Endothelial cell of umbilical vein (primary cell): ENCODE data around the gene BCAR1. TPM values are rescaled to one million over a fixed set of nuclear protein-coding genes. Genes with fewer than 3 reads are reported as not detected.

Source experiments
- BruUV-seq: library from RNA; stranded (reverse); fragments of 400-500 nt; replicated peaks from 2 replicates; lab custom pipeline; 2021; lab: Mats Ljungman, UMichigan
- CTCF ChIA-PET: fragments of 300-600, 350-600 bp; sonication (Branson Sonifier 250); formaldehyde crosslinking; loops from one replicate; lab custom pipeline; 2021; ENCODE audit warnings: antibody characterized with exemption, inconsistent platforms; lab: Charles Lee
- POLR2A ChIA-PET: fragments of 300-600, 350-600 bp; sonication (Branson Sonifier 250); formaldehyde crosslinking; loops from one replicate; lab custom pipeline; 2021; ENCODE audit warnings: antibody characterized with exemption, inconsistent platforms; lab: Charles Lee
- DNase-seq: peaks from one replicate; pipeline ENCODE4 v3.0.0-alpha.2; 2011; ENCODE audit warnings: low read depth, low spot score
- FAIRE-seq: peaks from 2 replicates; lab custom pipeline; 2011; peaks lifted over from hg19 to GRCh38; lab: Jason Lieb, UNC
- H2AFZ ChIP-seq: 2 replicates; pipeline ENCODE4 v1.6.0; 2012; ENCODE audit warnings: low read depth, low read length, control low read depth, inconsistent platforms
- H3K27ac ChIP-seq: 2 replicates; pipeline ENCODE4 v1.5.1; 2011; ENCODE audit warnings: low read depth, mild to moderate bottlenecking, control low read depth, low read length, moderate library complexity; ENCODE audit not compliant: insufficient read depth
- H3K27me3 ChIP-seq, 2 experiments: 2 replicates each; pipeline versions ENCODE4 v1.6.0 to v1.6.1; 2011; ENCODE audit warnings: low read length in 2 of 2, mixed read lengths in 1 of 2; ENCODE audit not compliant: control insufficient read depth in 2 of 2, insufficient read depth in 2 of 2
- H3K36me3 ChIP-seq, 2 experiments: 2 replicates in 1 of 2; 3 replicates in 1 of 2; pipeline ENCODE4 v1.5.1; 2011; ENCODE audit warnings: low read length in 2 of 2, mild to moderate bottlenecking in 1 of 2, moderate library complexity in 1 of 2; ENCODE audit not compliant: control insufficient read depth in 2 of 2, insufficient read depth in 2 of 2; ENCODE audit errors: extremely low read depth in 1 of 2
- H3K4me1 ChIP-seq: 3 replicates; pipeline ENCODE4 v1.5.1; 2011; ENCODE audit warnings: mild to moderate bottlenecking, low read length; ENCODE audit not compliant: control insufficient read depth, insufficient read depth; ENCODE audit errors: extremely low read depth
- H3K4me2 ChIP-seq: 2 replicates; pipeline ENCODE4 v1.6.1; 2011; ENCODE audit warnings: low read length, control low read depth, mixed read lengths; ENCODE audit not compliant: insufficient read depth
- H3K4me3 ChIP-seq, 3 experiments: fragments of 200-600 bp in 1 of 3; sonication (generic), shearing (Covaris generic) in 1 of 3; replicated peaks in 1 of 3; 2 replicates each; pipeline ENCODE4 v1.5.1; 2011 to 2016; ENCODE audit warnings: control low read depth in 3 of 3, low read length in 3 of 3, mild to moderate bottlenecking in 2 of 3, inconsistent platforms in 1 of 3, low read depth in 1 of 3, moderate library complexity in 1 of 3; ENCODE audit not compliant: insufficient read depth in 1 of 3
- H3K79me2 ChIP-seq: 2 replicates; pipeline ENCODE4 v1.6.0; 2012; ENCODE audit warnings: low read length, inconsistent platforms; ENCODE audit not compliant: control insufficient read depth, insufficient read depth
- H3K9ac ChIP-seq: replicated peaks from 2 replicates; pipeline ENCODE3; 2011; ENCODE audit warnings: low read length, control low read depth; ENCODE audit not compliant: insufficient read depth; ENCODE audit errors: extremely low read depth
- H3K9me1 ChIP-seq: replicated peaks from 3 replicates; pipeline ENCODE4 v1.6.0; 2011; ENCODE audit warnings: mild to moderate bottlenecking, low read length; ENCODE audit not compliant: control insufficient read depth, insufficient read depth; ENCODE audit errors: extremely low read depth
- H3K9me3 ChIP-seq: replicated peaks from 2 replicates; pipeline ENCODE4 v1.5.1; 2012; ENCODE audit warnings: low read length, inconsistent platforms; ENCODE audit not compliant: control insufficient read depth, insufficient read depth
- H4K20me1 ChIP-seq: replicated peaks from 2 replicates; pipeline ENCODE3; 2011; ENCODE audit warnings: mild to moderate bottlenecking, low read length; ENCODE audit not compliant: control insufficient read depth, insufficient read depth; ENCODE audit errors: extremely low read depth
- CTCF ChIP-seq, 2 donors: IDR thresholded peaks; 1 replicate in 1 of 2; 2 replicates in 1 of 2; pipeline ENCODE4 v1.5.1; 2011; ENCODE audit warnings: low read length in 2 of 2, mild to moderate bottlenecking in 2 of 2, moderate library complexity in 2 of 2, control low read depth in 1 of 2, inconsistent platforms in 1 of 2, low read depth in 1 of 2; ENCODE audit not compliant: insufficient read depth in 1 of 2; ENCODE audit errors: extremely low read depth in 1 of 2
- EZH2 ChIP-seq: IDR thresholded peaks from 2 replicates; pipeline ENCODE4 v1.6.1; 2012; ENCODE audit warnings: borderline replicate concordance, low read depth, mild to moderate bottlenecking, moderate library complexity, low read length, inconsistent platforms; ENCODE audit not compliant: severe bottlenecking
- FOS ChIP-seq: IDR thresholded peaks from 2 replicates; pipeline ENCODE4 v1.6.1; 2011; ENCODE audit warnings: mild to moderate bottlenecking, low read length, moderate library complexity, borderline replicate concordance; ENCODE audit not compliant: insufficient read depth
- GATA2 ChIP-seq: IDR thresholded peaks from 2 replicates; pipeline ENCODE4 v1.7.0; 2011; ENCODE audit warnings: low read depth, mild to moderate bottlenecking, moderate library complexity, mixed read lengths, low read length; ENCODE audit not compliant: insufficient read length, insufficient read depth
- JUN ChIP-seq: IDR thresholded peaks from 2 replicates; pipeline ENCODE4 v1.6.1; 2011; ENCODE audit warnings: borderline replicate concordance, low read depth; ENCODE audit not compliant: insufficient read length, insufficient read depth
- POLR2A ChIP-seq: IDR thresholded peaks from 2 replicates; pipeline ENCODE4 v1.6.1; 2012; ENCODE audit warnings: low read depth, mild to moderate bottlenecking, control low read depth, low read length
- POLR2AphosphoS5 ChIP-seq: IDR thresholded peaks from 2 replicates; pipeline ENCODE4 v1.6.1; 2012; ENCODE audit warnings: low read depth, mild to moderate bottlenecking, control low read depth, low read length, moderate library complexity; ENCODE audit not compliant: insufficient read depth
- dilution Hi-C: fragments of 300-500 bp; cut with MboI; formaldehyde crosslinking; loops from one replicate; pipeline ENCODE4 v1.15.0; 2019; ENCODE audit warnings: low sequenced_read_pairs; ENCODE audit not compliant: extremely low pct_ligation_motif_present
- intact Hi-C: fragments of 100-400 bp; cut with micrococcal nuclease; formaldehyde crosslinking; loops from one replicate; pipeline ENCODE4 v1.10.0; 2022
- polyA plus RNA-seq, 4 experiments: library from polyadenylated mRNA; depleted of rRNA in 3 of 4; stranded (reverse) in 3 of 4; unstranded in 1 of 4; fragments of >200 nt; gene quantifications; 2 replicates each; pipeline versions ENCODE4 v1.2.1 to v1.2.3, GENCODE V29; 2011 to 2012; ENCODE audit warnings: missing spikeins in 1 of 4
- total RNA-seq: library from RNA; stranded (reverse); gene quantifications from 2 replicates; pipeline ENCODE4 v1.2.3, GENCODE V29; 2021

BCAR1 gene
- total and polyA plus RNA-seq, 2 donors (not counting 3 experiments of a cell fraction or from before 2014, with no cell fraction given): 171 to 267 TPM

- CTCF ChIA-PET: interaction anchor here (1.8 kb wide), 1 partner anchor 92 kb away, joined by 4 read pairs; no protein-coding TSS in a partner anchor
- no TSS peak for BruUV-seq
- FAIRE-seq: no peak
Observed at GRCh38 chr16:75293173-75293572, 41.7 kb upstream of the BCAR1 start.

More at GRCh38 chr16:75293173-75293572, 41.7 kb upstream of the BCAR1 start:
- DNase-seq: no peak
- Histone ChIP-seq H3K4me1 (peaks cover 30% of the 10 kb centered on the region), H3K79me2 (no peaks in the 10 kb centered on the region), H2AFZ (no peak overlapping the region), H3K9ac (no peak overlapping the region), H3K27me3 (no peaks in the 10 kb centered on the region), H3K9me3 (no peaks in the 10 kb centered on the region), H3K4me3 (no peak overlapping the region), H3K4me2 (no peak overlapping the region), H3K36me3 (no peaks in the 10 kb centered on the region), H4K20me1 (no peaks in the 10 kb centered on the region), H3K27ac (no peak overlapping the region), H3K9me1 (no peaks in the 10 kb centered on the region)
- no peak for TF ChIP-seq FOS
- no peak for TF ChIP-seq POLR2A
- no peak for TF ChIP-seq GATA2
- no peak for TF ChIP-seq CTCF (IDR thresholded peaks at IDR 0.05; ENCODE audit: extremely low read depth in 1 of 2, insufficient read depth in 1 of 2, low read depth in 1 of 2, low read length in 2 of 2)
- TF ChIP-seq EZH2: no peak
- TF ChIP-seq POLR2AphosphoS5: no peak
- TF ChIP-seq JUN: no peak
- POLR2A ChIA-PET: no interaction called here
- dilution Hi-C loops: no loop called here
- intact Hi-C loops: no loop called here
